H1 (cell line): ENCODE data around the gene CCDC197. TPM values are rescaled to one million over a fixed set of nuclear protein-coding genes. Genes with fewer than 3 reads are reported as not detected.

Experiments used
- CTCF ChIA-PET: fragments of 300-600 bp; sonication (Branson Sonifier 250); formaldehyde crosslinking; loops from one replicate; lab custom pipeline; 2021; ENCODE audit not compliant: partially characterized antibody; lab: Charles Lee
- POLR2A ChIA-PET: fragments of 300-600 bp; sonication (Branson Sonifier 250); formaldehyde crosslinking; loops from one replicate; lab custom pipeline; 2021; ENCODE audit warnings: inconsistent platforms; ENCODE audit not compliant: partially characterized antibody; lab: Charles Lee
- DNase-seq, 2 experiments: peaks; one replicate each; pipeline versions ENCODE4 v3.0.0 to v3.0.0-alpha.2; 2010 to 2022; ENCODE audit warnings: low spot score in 2 of 2, low read depth in 1 of 2, mixed read lengths in 1 of 2
- FAIRE-seq: peaks from 2 replicates; lab custom pipeline; 2011; peaks lifted over from hg19 to GRCh38; lab: Jason Lieb, UNC
- H2AFZ ChIP-seq: 2 replicates; pipeline ENCODE4 v1.8.1; 2012; ENCODE audit warnings: low read length, inconsistent platforms
- H2AK5ac ChIP-seq: 2 replicates; pipeline ENCODE4 v1.6.1; 2013; ENCODE audit warnings: low read depth, low read length
- H2BK120ac ChIP-seq: replicated peaks from 2 replicates; pipeline ENCODE3; 2013; ENCODE audit warnings: low read depth, low read length, inconsistent platforms
- H2BK12ac ChIP-seq: 2 replicates; pipeline ENCODE4 v1.6.1; 2013; ENCODE audit warnings: low read depth, low read length
- H2BK15ac ChIP-seq: 2 replicates; pipeline ENCODE4 v1.6.1; 2013; ENCODE audit warnings: low read length
- H2BK20ac ChIP-seq: 2 replicates; pipeline ENCODE4 v1.6.1; 2013; ENCODE audit warnings: low read length
- H2BK5ac ChIP-seq: 2 replicates; pipeline ENCODE4 v1.6.1; 2013; ENCODE audit warnings: low read depth, low read length
- H3K14ac ChIP-seq: 2 replicates; pipeline ENCODE4 v1.6.1; 2013; ENCODE audit warnings: inconsistent platforms; ENCODE audit not compliant: insufficient read length
- H3K18ac ChIP-seq: 2 replicates; pipeline ENCODE4 v1.6.1; 2013; ENCODE audit warnings: low read length; ENCODE audit errors: extremely low read depth
- H3K23ac ChIP-seq: 2 replicates; pipeline ENCODE4 v1.6.1; 2013; ENCODE audit warnings: inconsistent platforms; ENCODE audit not compliant: insufficient read length
- H3K23me2 ChIP-seq: 2 replicates; pipeline ENCODE4 v1.6.1; 2013; ENCODE audit warnings: low read depth, low read length
- H3K27ac ChIP-seq: 2 replicates; pipeline ENCODE4 v1.6.1; 2011; ENCODE audit warnings: low read depth, low read length, inconsistent platforms
- H3K27me3 ChIP-seq, 4 experiments: replicated peaks in 1 of 4; 1 replicate in 1 of 4; 2 replicates in 3 of 4; pipeline versions ENCODE4 v1.6.1 to v1.8.1; 2011 to 2013; ENCODE audit warnings: low read length in 3 of 4, mild to moderate bottlenecking in 3 of 4, inconsistent platforms in 2 of 4, mixed read lengths in 2 of 4, moderate library complexity in 1 of 4; ENCODE audit not compliant: control insufficient read depth in 3 of 4, insufficient read depth in 3 of 4; ENCODE audit errors: extremely low read depth in 1 of 4
- H3K36me3 ChIP-seq, 4 experiments: 2 replicates each; pipeline versions ENCODE4 v1.6.1 to v1.8.1; 2011 to 2013; ENCODE audit warnings: mild to moderate bottlenecking in 4 of 4, low read length in 3 of 4, moderate library complexity in 2 of 4, control low read depth in 1 of 4, inconsistent platforms in 1 of 4; ENCODE audit not compliant: insufficient read depth in 4 of 4, control insufficient read depth in 2 of 4
- H3K4ac ChIP-seq: replicated peaks from 2 replicates; pipeline ENCODE3; 2013; ENCODE audit warnings: low read length, low read depth, mixed read lengths, inconsistent platforms; ENCODE audit not compliant: insufficient read length
- H3K4me1 ChIP-seq, 4 experiments: replicated peaks in 1 of 4; 1 replicate in 1 of 4; 2 replicates in 3 of 4; pipeline versions ENCODE4 v1.6.1 to v1.8.1; 2011 to 2013; ENCODE audit warnings: low read length in 3 of 4, inconsistent platforms in 2 of 4, mixed read lengths in 1 of 4; ENCODE audit not compliant: insufficient read depth in 4 of 4, control insufficient read depth in 3 of 4
- H3K4me2 ChIP-seq, 2 experiments: 2 replicates each; pipeline versions ENCODE4 v1.6.1 to v1.8.1; 2011 to 2013; ENCODE audit warnings: low read depth in 2 of 2, low read length in 2 of 2, control low read depth in 1 of 2, inconsistent platforms in 1 of 2, mild to moderate bottlenecking in 1 of 2; ENCODE audit not compliant: insufficient read depth in 1 of 2
- H3K4me3 ChIP-seq, 4 experiments: fragments of 200-600, 300-600 bp in 1 of 4; sonication (generic), shearing (Covaris generic), sonication (Bioruptor Twin) in 1 of 4; 2 replicates each; pipeline versions ENCODE4 v1.5.1 to v1.8.1; 2011 to 2016; ENCODE audit warnings: low read length in 4 of 4, low read depth in 3 of 4, control low read depth in 2 of 4, inconsistent platforms in 2 of 4, mild to moderate bottlenecking in 2 of 4, mixed read lengths in 1 of 4, moderate library complexity in 1 of 4; ENCODE audit not compliant: insufficient read depth in 2 of 4; ENCODE audit errors: extremely low read depth in 1 of 4
- H3K56ac ChIP-seq: replicated peaks from 2 replicates; pipeline ENCODE3; 2013; ENCODE audit warnings: low read depth, mild to moderate bottlenecking, mixed read lengths, low read length, inconsistent platforms; ENCODE audit not compliant: insufficient read length
- H3K79me1 ChIP-seq: 2 replicates; pipeline ENCODE4 v1.6.1; 2013; ENCODE audit warnings: low read depth, low read length, control low read depth
- H3K79me2 ChIP-seq, 2 experiments: 2 replicates each; pipeline versions ENCODE4 v1.6.1 to v1.8.1; 2012 to 2013; ENCODE audit warnings: low read length in 2 of 2, mild to moderate bottlenecking in 2 of 2, inconsistent platforms in 1 of 2; ENCODE audit not compliant: insufficient read depth in 2 of 2, control insufficient read depth in 1 of 2
- H3K9ac ChIP-seq, 4 experiments: replicated peaks in 1 of 4; 1 replicate in 1 of 4; 2 replicates in 3 of 4; pipeline versions ENCODE4 v1.6.1 to v1.8.1; 2011 to 2013; ENCODE audit warnings: low read depth in 3 of 4, low read length in 3 of 4, control low read depth in 2 of 4, mild to moderate bottlenecking in 2 of 4, moderate library complexity in 2 of 4, inconsistent platforms in 1 of 4; ENCODE audit errors: extremely low read depth in 1 of 4
- H3K9me3 ChIP-seq, 2 experiments: 2 replicates each; pipeline versions ENCODE4 v1.6.1 to v1.8.1; 2012 to 2013; ENCODE audit warnings: mild to moderate bottlenecking in 2 of 2, moderate library complexity in 2 of 2, control low read depth in 1 of 2, inconsistent platforms in 1 of 2, low read depth in 1 of 2, low read length in 1 of 2, mixed read lengths in 1 of 2; ENCODE audit not compliant: insufficient read depth in 2 of 2
- H4K20me1 ChIP-seq, 2 experiments: replicated peaks in 1 of 2; 2 replicates each; pipeline versions ENCODE3 to v1.8.1; 2011 to 2013; ENCODE audit warnings: inconsistent platforms in 2 of 2, low read length in 2 of 2, mild to moderate bottlenecking in 1 of 2; ENCODE audit not compliant: insufficient read depth in 2 of 2, control insufficient read depth in 1 of 2
- H4K5ac ChIP-seq: 2 replicates; pipeline ENCODE4 v1.6.1; 2013; ENCODE audit warnings: low read length, low read depth, mixed read lengths, inconsistent platforms; ENCODE audit not compliant: insufficient read length
- H4K8ac ChIP-seq: 2 replicates; pipeline ENCODE4 v1.8.0; 2013; ENCODE audit warnings: mild to moderate bottlenecking, moderate library complexity, low read length, inconsistent platforms; ENCODE audit not compliant: insufficient read depth; ENCODE audit errors: extremely low read depth
- H4K91ac ChIP-seq: replicated peaks from 2 replicates; pipeline ENCODE3; 2013; ENCODE audit warnings: low read length, mixed read lengths, inconsistent platforms; ENCODE audit not compliant: insufficient read length
- BACH1 ChIP-seq: IDR thresholded peaks from 2 replicates; pipeline ENCODE4 v1.6.1; 2012; ENCODE audit warnings: low read length, improper control_type of control experiment
- CBX8 ChIP-seq: fragments of 300-800, 300-1000 bp; sonication (generic); IDR thresholded peaks from 2 replicates; pipeline ENCODE4 v1.7.1; 2016; ENCODE audit warnings: low read depth, low read length, borderline replicate concordance
- CTBP2 ChIP-seq: IDR thresholded peaks from 2 replicates; pipeline ENCODE4 v1.7.0; 2011; ENCODE audit warnings: borderline replicate concordance, mild to moderate bottlenecking, moderate library complexity, mixed read lengths, low read length; ENCODE audit not compliant: insufficient read depth, insufficient read length
- CTCF ChIP-seq, 3 experiments: IDR thresholded peaks; 1 replicate in 2 of 3; 2 replicates in 1 of 3; pipeline versions ENCODE4 v1.5.1 to v1.6.1; 2011; ENCODE audit warnings: low read length in 3 of 3, mild to moderate bottlenecking in 3 of 3, inconsistent platforms in 2 of 3, low read depth in 1 of 3, moderate library complexity in 1 of 3; ENCODE audit not compliant: insufficient read depth in 1 of 3; ENCODE audit errors: control extremely low read depth in 1 of 3
- RAD21 ChIP-seq, 2 experiments: IDR thresholded peaks in 1 of 2; conservative IDR thresholded peaks in 1 of 2; 2 replicates each; pipeline ENCODE4 v1.6.1; 2011; ENCODE audit warnings: low read depth in 2 of 2, low read length in 2 of 2, improper control_type of control experiment in 1 of 2, inconsistent platforms in 1 of 2, mild to moderate bottlenecking in 1 of 2, moderate library complexity in 1 of 2
- RNF2 ChIP-seq: fragments of 200-900, 300-1000 bp; sonication (generic); IDR thresholded peaks from 2 replicates; pipeline ENCODE4 v1.7.1; 2016; ENCODE audit warnings: borderline replicate concordance, low read depth, mild to moderate bottlenecking, antibody characterized with exemption, low read length; ENCODE audit not compliant: poor library complexity, severe bottlenecking; ENCODE audit errors: missing control alignments
- SP4 ChIP-seq: IDR thresholded peaks from 2 replicates; pipeline ENCODE4 v1.6.1; 2012; ENCODE audit warnings: low read length, inconsistent platforms
- SRF ChIP-seq: IDR thresholded peaks from 2 replicates; pipeline ENCODE4 v1.6.1; 2011; ENCODE audit warnings: mild to moderate bottlenecking, low read depth, low read length, moderate library complexity
- TAF1 ChIP-seq: IDR thresholded peaks from 2 replicates; pipeline ENCODE4 v1.6.1; 2011; ENCODE audit warnings: mild to moderate bottlenecking, low read depth, low read length
- WGBS, 2 experiments: shearing (Covaris generic) in 1 of 2; methylation state at CpG; one replicate each; pipeline versions ENCODE4 v1.1.6 to v1.1.7; 2013 to 2015; ENCODE audit warnings: low lambda C conversion rate in 2 of 2, mixed read lengths in 2 of 2, inconsistent platforms in 1 of 2, low coverage in 1 of 2, missing lambda C conversion rate in 1 of 2; ENCODE audit not compliant: insufficient replicate concordance in 2 of 2, insufficient coverage in 1 of 2, insufficient read length in 1 of 2; ENCODE audit errors: extremely low coverage in 1 of 2, missing lambda C conversion rate in 1 of 2; 5-methylcytosine and 5-hydroxymethylcytosine counted together
- polyA plus RNA-seq, 7 experiments: library from polyadenylated mRNA; depleted of rRNA in 3 of 7; stranded (reverse) in 5 of 7; unstranded in 2 of 7; fragments of >200 nt in 5 of 7; fragments of 200-250 nt in 2 of 7; gene quantifications; 1 replicate in 5 of 7; 2 replicates in 1 of 7; 4 replicates in 1 of 7; pipeline versions ENCODE4 v1.2.1 to v1.2.3, GENCODE V29; 2011 to 2013; ENCODE audit warnings: missing spikeins in 2 of 7, mixed read lengths in 2 of 7
- total RNA-seq: library from RNA; stranded (reverse); fragmentation: NEBNext Ultra II Directional; extraction: Animal tissue kit (Norgen Biotek cat#: 25700); gene quantifications from 2 replicates; pipeline ENCODE4 v1.2.1, GENCODE V29; 2021

Gene CCDC197
- total and polyA plus RNA-seq, 2 of the 8 experiments (the other 6 are each of a cell fraction or from before 2014, with no cell fraction given): not detected

- Histone ChIP-seq H3K27me3 (no peaks in the 10 kb centered on the region), H3K18ac (no peak overlapping the region), H3K36me3 (no peaks in the 10 kb centered on the region), H3K4ac (no peak overlapping the region), H2BK120ac (no peak overlapping the region), H3K27ac (no peak overlapping the region), H3K9me3 (no peaks in the 10 kb centered on the region), H2AK5ac (no peak overlapping the region), H3K14ac (no peak overlapping the region), H3K79me1 (no peaks in the 10 kb centered on the region; the same call in 1 of the 2 replicates), H3K4me1 (peaks cover 0 to 6% (median 0%) of the 10 kb centered on the region in 4 experiments; a peak in 2 of 7 replicates), H3K9ac (no peak overlapping the region), H3K79me2 (no peaks in the 10 kb centered on the region), H3K23me2 (peaks cover 2% of the 10 kb centered on the region; the same call in 1 of the 2 replicates), H2BK12ac (no peak overlapping the region), H2BK20ac (no peak overlapping the region), H4K8ac (no peak overlapping the region), H2BK5ac (no peak overlapping the region), H3K4me2 (no peak overlapping the region), H2BK15ac (no peak overlapping the region), H4K5ac (no peak overlapping the region), H3K4me3 (no peak overlapping the region), H3K23ac (no peak overlapping the region), H4K91ac (no peak overlapping the region), H2AFZ (no peak overlapping the region), H3K56ac (no peak overlapping the region), H4K20me1 (no peaks in the 10 kb centered on the region)
- DNase-seq: no peak
- no peak for FAIRE-seq
- POLR2A ChIA-PET: no interaction called here
- CTCF ChIA-PET: interaction anchor here (0.5 to 20.5 kb wide), 4 partner anchors 9 to 459 kb away, joined by 3 to 484 read pairs (median 56); no protein-coding TSS in a partner anchor
- WGBS, 2 experiments: 87% methylated on average over 6 of the region's 6 CpGs; no CpG with 5 or more reads in 1 of the 2 experiments
- no peak for TF ChIP-seq RAD21 (IDR thresholded peaks at IDR 0.05 in 1 of 2, conservative IDR thresholded peaks at IDR 0.05 in 1 of 2; ENCODE audit: low read depth in 2 of 2, low read length in 2 of 2)
- no peak for TF ChIP-seq CTCF (IDR thresholded peaks at IDR 0.05; ENCODE audit: control extremely low read depth in 1 of 3, insufficient read depth in 1 of 3, low read depth in 1 of 3, low read length in 3 of 3)
- TF ChIP-seq BACH1: no peak
- no peak for TF ChIP-seq TAF1
- no peak for TF ChIP-seq CTBP2
- no peak for TF ChIP-seq SRF
- TF ChIP-seq SP4: no peak
- TF ChIP-seq RNF2: no peak
- no peak for TF ChIP-seq CBX8
Measured at GRCh38 chr14:93993382-93993781, 3.7 kb upstream of the CCDC197 start.
